Measurements from ENCODE around the gene TOP1.

Gene TOP1

GRCh38 chr20:41162396-41162795 is 133.8 kb downstream of the TOP1 start:
- no peak for TF ChIP-seq POLR2A (IDR thresholded peaks at IDR 0.05; ENCODE audit: low read length)
- TF ChIP-seq GATA1 (IDR thresholded peaks at IDR 0.05; ENCODE audit: low read depth, low read length): no peak
- no peak for DNase-seq

GRCh38 chr20:41163821-41164220 is 135.2 kb downstream of the TOP1 start:
- no peak for DNase-seq
- TF ChIP-seq GATA1 (IDR thresholded peaks at IDR 0.05; ENCODE audit: low read depth, low read length) (no peak), POLR2A (IDR thresholded peaks at IDR 0.05; ENCODE audit: low read length) (no peak)

GRCh38 chr20:41165001-41165882 is 136.6 kb downstream of the TOP1 start:
- TF ChIP-seq GATA1 (IDR thresholded peaks at IDR 0.05; ENCODE audit: low read depth, low read length) (no peak), POLR2A (IDR thresholded peaks at IDR 0.05; ENCODE audit: low read length) (no peak)
- DNase-seq: no peak

GRCh38 chr20:41166201-41167117 is 137.8 kb downstream of the TOP1 start:
- TF ChIP-seq GATA1 (IDR thresholded peaks at IDR 0.05; ENCODE audit: low read depth, low read length): no peak
- no peak for TF ChIP-seq POLR2A (IDR thresholded peaks at IDR 0.05; ENCODE audit: low read length)
- DNase-seq: no peak

GRCh38 chr20:41167118-41167470 is 138.5 kb downstream of the TOP1 start:
- TF ChIP-seq GATA1 (IDR thresholded peaks at IDR 0.05; ENCODE audit: low read depth, low read length) (no peak), POLR2A (IDR thresholded peaks at IDR 0.05; ENCODE audit: low read length) (no peak)
- no peak for DNase-seq

GRCh38 chr20:41167481-41168253 is 139.0 kb downstream of the TOP1 start:
- TF ChIP-seq GATA1 (IDR thresholded peaks at IDR 0.05; ENCODE audit: low read depth, low read length) (no peak), POLR2A (IDR thresholded peaks at IDR 0.05; ENCODE audit: low read length) (no peak)
- no peak for DNase-seq

- TF ChIP-seq POLR2A (IDR thresholded peaks at IDR 0.05; ENCODE audit: low read length): no peak
- TF ChIP-seq GATA1 (IDR thresholded peaks at IDR 0.05; ENCODE audit: low read depth, low read length): no peak
- no peak for DNase-seq
Observed at GRCh38 chr20:41168281-41169161, 139.9 kb downstream of the TOP1 start.

GRCh38 chr20:41169162-41169690 is 140.6 kb downstream of the TOP1 start:
- no peak for DNase-seq
- TF ChIP-seq POLR2A (IDR thresholded peaks at IDR 0.05; ENCODE audit: low read length) (no peak), GATA1 (IDR thresholded peaks at IDR 0.05; ENCODE audit: low read depth, low read length) (no peak)

GRCh38 chr20:41169791-41170351 is 141.2 kb downstream of the TOP1 start:
- no peak for DNase-seq
- TF ChIP-seq GATA1 (IDR thresholded peaks at IDR 0.05; ENCODE audit: low read depth, low read length) (no peak), POLR2A (IDR thresholded peaks at IDR 0.05; ENCODE audit: low read length) (no peak)

GRCh38 chr20:41170386-41171105 is 141.9 kb downstream of the TOP1 start:
- DNase-seq: no peak
- TF ChIP-seq POLR2A (IDR thresholded peaks at IDR 0.05; ENCODE audit: low read length): no peak
- no peak for TF ChIP-seq GATA1 (IDR thresholded peaks at IDR 0.05; ENCODE audit: low read depth, low read length)

- no peak for TF ChIP-seq GATA1 (IDR thresholded peaks at IDR 0.05; ENCODE audit: low read depth, low read length)
- TF ChIP-seq POLR2A (IDR thresholded peaks at IDR 0.05; ENCODE audit: low read length): no peak
- DNase-seq: no peak
Observed at GRCh38 chr20:41171736-41172295, 143.2 kb downstream of the TOP1 start.
